GM12878 (cell line): ENCODE results near the gene GALE. TPM values are rescaled to one million over a fixed set of nuclear protein-coding genes. Genes with fewer than 3 reads are reported as not detected.

Experiments
- BHLHE40 ChIP-seq, 2 experiments: fragments of 450-650 bp in 1 of 2; IDR thresholded peaks; 2 replicates each; pipeline ENCODE4 v1.6.1; 2011 to 2017; ENCODE audit warnings: low read depth in 2 of 2, borderline replicate concordance in 1 of 2, improper control_type of control experiment in 1 of 2, low read length in 1 of 2, mild to moderate bottlenecking in 1 of 2
- BMI1 ChIP-seq: fragments of 450-650 bp; IDR thresholded peaks from 2 replicates; pipeline ENCODE4 v1.6.1; 2016; ENCODE audit warnings: mild to moderate bottlenecking, moderate library complexity, borderline replicate concordance
- CHD4 ChIP-seq: fragments of 200-600 bp; sonication (generic); IDR thresholded peaks from 2 replicates; pipeline ENCODE4 v1.6.1; 2016; ENCODE audit warnings: mild to moderate bottlenecking
- ETV6 ChIP-seq, 2 experiments: fragments of 450-650 bp in 1 of 2; IDR thresholded peaks in 1 of 2; conservative IDR thresholded peaks in 1 of 2; 2 replicates each; pipeline ENCODE4 v1.6.1; 2014; ENCODE audit warnings: antibody characterized with exemption in 1 of 2, borderline replicate concordance in 1 of 2, low read depth in 1 of 2, mild to moderate bottlenecking in 1 of 2, moderate library complexity in 1 of 2
- GATAD2B ChIP-seq: fragments of 450-650 bp; conservative IDR thresholded peaks from 2 replicates; pipeline ENCODE4 v1.6.1; 2017; ENCODE audit warnings: low read depth, mild to moderate bottlenecking, moderate library complexity
- HDAC6 ChIP-seq: fragments of 200-600 bp; sonication (generic); IDR thresholded peaks from one replicate; pipeline ENCODE4 v1.8.0; 2017; ENCODE audit warnings: antibody characterized with exemption; ENCODE audit not compliant: unreplicated experiment
- MEF2A ChIP-seq: IDR thresholded peaks from 2 replicates; pipeline ENCODE4 v1.6.1; 2011; ENCODE audit warnings: low read depth, mild to moderate bottlenecking, low read length, moderate library complexity; ENCODE audit not compliant: insufficient read depth
- NFIC ChIP-seq: IDR thresholded peaks from 2 replicates; pipeline ENCODE4 v1.6.1; 2012; ENCODE audit warnings: low read depth, mild to moderate bottlenecking, inconsistent platforms, low read length, moderate library complexity
- NR2F1 ChIP-seq: fragments of 450-650 bp; conservative IDR thresholded peaks from 2 replicates; pipeline ENCODE4 v1.6.1; 2017; ENCODE audit warnings: mild to moderate bottlenecking
- RAD51 ChIP-seq: fragments of 450-650 bp; IDR thresholded peaks from 2 replicates; pipeline ENCODE4 v1.6.1; 2016; ENCODE audit warnings: moderate library complexity, mild to moderate bottlenecking, inconsistent platforms
- RBBP5 ChIP-seq: fragments of 200-600 bp; sonication (generic); conservative IDR thresholded peaks from 2 replicates; pipeline ENCODE4 v1.6.1; 2016
- RCOR1 ChIP-seq: conservative IDR thresholded peaks from 2 replicates; pipeline ENCODE4 v1.6.1; 2012; ENCODE audit warnings: low read depth, low read length, improper control_type of control experiment
- SIN3A ChIP-seq: IDR thresholded peaks from 2 replicates; pipeline ENCODE4 v1.6.1; 2012; ENCODE audit warnings: low read depth, low read length, improper control_type of control experiment
- SIX5 ChIP-seq: IDR thresholded peaks from 2 replicates; pipeline ENCODE4 v1.6.1; 2011; ENCODE audit warnings: mild to moderate bottlenecking, low read depth, low read length, moderate library complexity; ENCODE audit not compliant: severe bottlenecking
- SPI1 ChIP-seq: IDR thresholded peaks from 2 replicates; pipeline ENCODE4 v1.6.1; 2011; ENCODE audit warnings: low read depth, mild to moderate bottlenecking, low read length, moderate library complexity, borderline replicate concordance; ENCODE audit not compliant: insufficient read depth
- STAT3 ChIP-seq: IDR thresholded peaks from 2 replicates; pipeline ENCODE4 v1.6.1; 2011; ENCODE audit warnings: low read depth, low read length, improper control_type of control experiment
- YY1 ChIP-seq: IDR thresholded peaks from 2 replicates; pipeline ENCODE4 v1.6.1; 2011; ENCODE audit warnings: low read depth, mild to moderate bottlenecking, low read length
- ZNF207 ChIP-seq: fragments of 450-650 bp; IDR thresholded peaks from 2 replicates; pipeline ENCODE4 v1.6.1; 2014; ENCODE audit warnings: antibody characterized with exemption, mild to moderate bottlenecking, borderline replicate concordance
- ZNF217 ChIP-seq: fragments of 450-650 bp; IDR thresholded peaks from 2 replicates; pipeline ENCODE4 v1.6.1; 2017; ENCODE audit warnings: antibody characterized with exemption, mild to moderate bottlenecking
- ZNF24 ChIP-seq: fragments of 450-650 bp; IDR thresholded peaks from 2 replicates; pipeline ENCODE4 v1.6.1; 2017; ENCODE audit warnings: antibody characterized with exemption, mild to moderate bottlenecking
- ZZZ3 ChIP-seq: IDR thresholded peaks from 2 replicates; pipeline ENCODE4 v1.6.1; 2011; ENCODE audit warnings: low read depth; ENCODE audit not compliant: control insufficient read depth, insufficient read length
- polyA plus RNA-seq, 11 experiments: library from polyadenylated mRNA; depleted of rRNA in 4 of 11; unstranded in 6 of 11; stranded (reverse) in 5 of 11; fragments of >200 nt; fragmentation: Nextera tagmentation in 4 of 11; fragmentation: Illumina TruSeq in 1 of 11; extraction: Ambion mirVana in 4 of 11; extraction: Trizol in 1 of 11; gene quantifications; 1 replicate in 1 of 11; 2 replicates in 10 of 11; pipeline versions ENCODE4 v1.2.1 to v1.2.3, GENCODE V29; 2011 to 2016; ENCODE audit warnings: inconsistent platforms in 2 of 11, missing spikeins in 2 of 11, low read depth in 1 of 11
- total RNA-seq, 4 experiments: library from RNA; depleted of rRNA in 3 of 4; stranded (reverse); fragments of >200 nt in 3 of 4; fragmentation: Illumina TruSeq in 1 of 4; extraction: Trizol in 1 of 4; gene quantifications; 2 replicates each; pipeline versions ENCODE4 v1.2.1 to v1.2.3, GENCODE V29; 2013 to 2021
- TF ChIP-seq, protein P1 (sequence below): fragments of 450-650 bp; IDR thresholded peaks from 2 replicates; pipeline ENCODE4 v1.6.1; 2017; ENCODE audit warnings: mild to moderate bottlenecking
- TF ChIP-seq, protein P2 (sequence below): IDR thresholded peaks from 2 replicates; pipeline ENCODE4 v1.6.1; 2012; ENCODE audit warnings: low read depth, low read length, improper control_type of control experiment
- TF ChIP-seq, protein P3 (sequence below): fragments of 450-650 bp; IDR thresholded peaks from 2 replicates; pipeline ENCODE4 v1.6.1; 2017; ENCODE audit warnings: mild to moderate bottlenecking, low read depth, inconsistent platforms; ENCODE audit not compliant: poor library complexity, severe bottlenecking
- TF ChIP-seq, protein P4 (sequence below): fragments of 450-650 bp; IDR thresholded peaks from 2 replicates; pipeline ENCODE4 v1.6.1; 2018; ENCODE audit warnings: borderline replicate concordance, mild to moderate bottlenecking; ENCODE audit not compliant: partially characterized antibody

The GALE gene
- total and polyA plus RNA-seq, 10 of the 15 experiments (the other 5 are each of a cell fraction or from before 2014, with no cell fraction given), result 4.2 to 93.7 (median 40.4) TPM

DNA sequence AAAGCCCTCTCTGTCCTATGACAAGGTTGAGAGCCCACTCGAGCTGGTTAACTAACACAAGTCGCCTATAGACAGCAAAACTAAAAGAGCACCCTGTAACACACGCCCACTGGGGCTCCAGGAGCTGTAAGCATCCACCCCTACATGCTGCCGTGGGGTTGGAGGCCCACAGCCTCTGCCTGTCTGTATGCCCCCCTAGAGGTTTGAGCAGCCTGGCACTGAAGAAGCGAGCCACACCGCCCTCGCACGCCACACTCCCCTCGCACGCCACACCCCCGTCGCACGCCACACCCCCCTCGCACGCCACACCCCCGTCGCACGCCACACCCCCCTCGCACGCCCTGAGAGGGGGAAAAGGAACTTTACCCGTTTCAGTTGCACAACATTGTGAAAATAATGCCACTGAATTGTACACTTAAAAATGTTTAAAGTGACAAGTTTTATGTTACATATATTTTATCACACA, 37.9 kb upstream of the GALE start (continued):
- TF ChIP-seq, protein P1, sequence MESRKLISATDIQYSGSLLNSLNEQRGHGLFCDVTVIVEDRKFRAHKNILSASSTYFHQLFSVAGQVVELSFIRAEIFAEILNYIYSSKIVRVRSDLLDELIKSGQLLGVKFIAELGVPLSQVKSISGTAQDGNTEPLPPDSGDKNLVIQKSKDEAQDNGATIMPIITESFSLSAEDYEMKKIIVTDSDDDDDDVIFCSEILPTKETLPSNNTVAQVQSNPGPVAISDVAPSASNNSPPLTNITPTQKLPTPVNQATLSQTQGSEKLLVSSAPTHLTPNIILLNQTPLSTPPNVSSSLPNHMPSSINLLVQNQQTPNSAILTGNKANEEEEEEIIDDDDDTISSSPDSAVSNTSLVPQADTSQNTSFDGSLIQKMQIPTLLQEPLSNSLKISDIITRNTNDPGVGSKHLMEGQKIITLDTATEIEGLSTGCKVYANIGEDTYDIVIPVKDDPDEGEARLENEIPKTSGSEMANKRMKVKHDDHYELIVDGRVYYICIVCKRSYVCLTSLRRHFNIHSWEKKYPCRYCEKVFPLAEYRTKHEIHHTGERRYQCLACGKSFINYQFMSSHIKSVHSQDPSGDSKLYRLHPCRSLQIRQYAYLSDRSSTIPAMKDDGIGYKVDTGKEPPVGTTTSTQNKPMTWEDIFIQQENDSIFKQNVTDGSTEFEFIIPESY, result no peak
- TF ChIP-seq STAT3, result no peak
- no peak for TF ChIP-seq GATAD2B
- no peak for TF ChIP-seq CHD4
- TF ChIP-seq RCOR1, result no peak
- TF ChIP-seq BMI1, result no peak
- no peak for TF ChIP-seq ETV6 (conservative IDR thresholded peaks at IDR 0.05 in 1 of 2, IDR thresholded peaks at IDR 0.05 in 1 of 2; ENCODE audit: borderline replicate concordance in 1 of 2, low read depth in 1 of 2)
- TF ChIP-seq, protein P2, sequence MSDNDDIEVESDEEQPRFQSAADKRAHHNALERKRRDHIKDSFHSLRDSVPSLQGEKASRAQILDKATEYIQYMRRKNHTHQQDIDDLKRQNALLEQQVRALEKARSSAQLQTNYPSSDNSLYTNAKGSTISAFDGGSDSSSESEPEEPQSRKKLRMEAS, result no peak
- TF ChIP-seq MEF2A, result no peak
- TF ChIP-seq, protein P3, sequence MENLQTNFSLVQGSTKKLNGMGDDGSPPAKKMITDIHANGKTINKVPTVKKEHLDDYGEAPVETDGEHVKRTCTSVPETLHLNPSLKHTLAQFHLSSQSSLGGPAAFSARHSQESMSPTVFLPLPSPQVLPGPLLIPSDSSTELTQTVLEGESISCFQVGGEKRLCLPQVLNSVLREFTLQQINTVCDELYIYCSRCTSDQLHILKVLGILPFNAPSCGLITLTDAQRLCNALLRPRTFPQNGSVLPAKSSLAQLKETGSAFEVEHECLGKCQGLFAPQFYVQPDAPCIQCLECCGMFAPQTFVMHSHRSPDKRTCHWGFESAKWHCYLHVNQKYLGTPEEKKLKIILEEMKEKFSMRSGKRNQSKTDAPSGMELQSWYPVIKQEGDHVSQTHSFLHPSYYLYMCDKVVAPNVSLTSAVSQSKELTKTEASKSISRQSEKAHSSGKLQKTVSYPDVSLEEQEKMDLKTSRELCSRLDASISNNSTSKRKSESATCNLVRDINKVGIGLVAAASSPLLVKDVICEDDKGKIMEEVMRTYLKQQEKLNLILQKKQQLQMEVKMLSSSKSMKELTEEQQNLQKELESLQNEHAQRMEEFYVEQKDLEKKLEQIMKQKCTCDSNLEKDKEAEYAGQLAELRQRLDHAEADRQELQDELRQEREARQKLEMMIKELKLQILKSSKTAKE, result no peak
- TF ChIP-seq ZNF217, result no peak
- TF ChIP-seq SIN3A, result no peak
- TF ChIP-seq YY1, result 0 out of 2 replicates have a peak, but pooled peaks have one; percentile 12
- no peak for TF ChIP-seq ZNF207
- TF ChIP-seq RAD51, result no peak
- no peak for TF ChIP-seq SIX5
- no peak for TF ChIP-seq NR2F1
- TF ChIP-seq RBBP5, result no peak
- TF ChIP-seq HDAC6, result no peak
- TF ChIP-seq ZZZ3, result no peak
- TF ChIP-seq NFIC, result no peak
- TF ChIP-seq, protein P4, sequence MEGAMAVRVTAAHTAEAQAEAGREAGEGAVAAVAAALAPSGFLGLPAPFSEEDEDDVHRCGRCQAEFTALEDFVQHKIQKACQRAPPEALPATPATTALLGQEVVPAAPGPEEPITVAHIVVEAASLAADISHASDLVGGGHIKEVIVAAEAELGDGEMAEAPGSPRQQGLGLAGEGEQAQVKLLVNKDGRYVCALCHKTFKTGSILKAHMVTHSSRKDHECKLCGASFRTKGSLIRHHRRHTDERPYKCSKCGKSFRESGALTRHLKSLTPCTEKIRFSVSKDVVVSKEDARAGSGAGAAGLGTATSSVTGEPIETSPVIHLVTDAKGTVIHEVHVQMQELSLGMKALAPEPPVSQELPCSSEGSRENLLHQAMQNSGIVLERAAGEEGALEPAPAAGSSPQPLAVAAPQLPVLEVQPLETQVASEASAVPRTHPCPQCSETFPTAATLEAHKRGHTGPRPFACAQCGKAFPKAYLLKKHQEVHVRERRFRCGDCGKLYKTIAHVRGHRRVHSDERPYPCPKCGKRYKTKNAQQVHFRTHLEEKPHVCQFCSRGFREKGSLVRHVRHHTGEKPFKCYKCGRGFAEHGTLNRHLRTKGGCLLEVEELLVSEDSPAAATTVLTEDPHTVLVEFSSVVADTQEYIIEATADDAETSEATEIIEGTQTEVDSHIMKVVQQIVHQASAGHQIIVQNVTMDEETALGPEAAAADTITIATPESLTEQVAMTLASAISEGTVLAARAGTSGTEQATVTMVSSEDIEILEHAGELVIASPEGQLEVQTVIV, result no peak
- TF ChIP-seq BHLHE40 (IDR thresholded peaks at IDR 0.05; ENCODE audit: borderline replicate concordance in 1 of 2, low read depth in 2 of 2, low read length in 1 of 2), result peak; percentile 33 to 69; a peak in 3 of 4 replicates
- TF ChIP-seq SPI1, result no peak
- no peak for TF ChIP-seq ZNF24
